WERI-Rb-1 (cell line): Measurements from ENCODE around the gene RPL18A.

Source experiments
- DNase-seq: peaks from one replicate; pipeline ENCODE4 v3.0.0-alpha.2; 2020
- H3K27ac ChIP-seq: fragments of 250-450 bp; sonication (Bioruptor Pico); 2 replicates; pipeline ENCODE4 v1.5.1; 2020; ENCODE audit warnings: mild to moderate bottlenecking, moderate library complexity
- H3K27me3 ChIP-seq: fragments of 250-450 bp; sonication (Bioruptor Pico); 2 replicates; pipeline ENCODE4 v1.5.1; 2021; ENCODE audit warnings: mild to moderate bottlenecking, low read depth, moderate library complexity; ENCODE audit not compliant: insufficient read depth, severe bottlenecking
- H3K36me3 ChIP-seq: fragments of 250-450 bp; sonication (Bioruptor Pico); 2 replicates; pipeline ENCODE4 v1.5.1; 2020; ENCODE audit warnings: mild to moderate bottlenecking, moderate library complexity
- H3K4me3 ChIP-seq: 2 replicates; pipeline ENCODE4 v1.5.1; 2011; ENCODE audit warnings: low read depth, mild to moderate bottlenecking, control low read depth, low read length
- H3K9me3 ChIP-seq: fragments of 250-450 bp; sonication (Bioruptor Pico); 2 replicates; pipeline ENCODE4 v1.5.1; 2021; ENCODE audit warnings: mild to moderate bottlenecking, moderate library complexity; ENCODE audit not compliant: severe bottlenecking
- CTCF ChIP-seq: IDR thresholded peaks from 2 replicates; pipeline ENCODE4 v1.5.1; 2011; ENCODE audit warnings: low read depth, mild to moderate bottlenecking, control low read depth, inconsistent platforms, low read length

The RPL18A gene

DNA sequence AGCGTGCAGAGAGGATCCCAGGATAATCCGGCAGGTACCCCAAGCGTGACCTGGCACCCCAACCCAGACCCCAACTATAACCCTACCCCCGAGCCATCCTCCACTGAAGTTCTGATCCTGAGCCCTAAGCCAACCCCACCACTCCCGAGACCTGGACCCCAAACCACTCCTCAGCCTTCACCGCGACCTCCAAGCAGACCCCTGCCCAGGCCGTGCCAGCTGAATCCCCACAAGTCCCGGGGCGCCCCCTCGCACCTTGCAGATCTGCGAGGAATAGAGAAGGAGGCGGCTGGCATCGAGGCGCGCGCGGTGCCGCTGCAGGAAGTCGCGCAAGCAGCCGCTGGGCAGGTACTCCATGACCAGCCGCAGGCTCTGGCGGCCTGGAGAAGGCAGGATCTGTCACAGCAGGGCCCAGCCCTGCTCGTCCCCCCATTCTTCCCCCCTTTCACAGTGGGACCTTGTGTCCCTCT lies 28.3 kb upstream of the RPL18A start:
- no peak for TF ChIP-seq CTCF
- no peaks in the 10 kb centered on the region for H3K9me3 ChIP-seq
- no peaks in the 10 kb centered on the region for H3K36me3 ChIP-seq
- H3K27ac ChIP-seq: no peak overlapping the region
- DNase-seq: no peak
- H3K27me3 ChIP-seq: no peaks in the 10 kb centered on the region
- H3K4me3 ChIP-seq: peak overlapping the region; percentile 30

GRCh38 chr19:17832443-17833208 lies 27.1 kb upstream of the RPL18A start:
- no peak for DNase-seq
- H3K9me3 ChIP-seq: no peaks in the 10 kb centered on the region
- no peak overlapping the region for H3K27ac ChIP-seq
- no peaks in the 10 kb centered on the region for H3K27me3 ChIP-seq
- no peak for TF ChIP-seq CTCF
- H3K36me3 ChIP-seq: no peaks in the 10 kb centered on the region
- H3K4me3 ChIP-seq: no peak overlapping the region

DNA sequence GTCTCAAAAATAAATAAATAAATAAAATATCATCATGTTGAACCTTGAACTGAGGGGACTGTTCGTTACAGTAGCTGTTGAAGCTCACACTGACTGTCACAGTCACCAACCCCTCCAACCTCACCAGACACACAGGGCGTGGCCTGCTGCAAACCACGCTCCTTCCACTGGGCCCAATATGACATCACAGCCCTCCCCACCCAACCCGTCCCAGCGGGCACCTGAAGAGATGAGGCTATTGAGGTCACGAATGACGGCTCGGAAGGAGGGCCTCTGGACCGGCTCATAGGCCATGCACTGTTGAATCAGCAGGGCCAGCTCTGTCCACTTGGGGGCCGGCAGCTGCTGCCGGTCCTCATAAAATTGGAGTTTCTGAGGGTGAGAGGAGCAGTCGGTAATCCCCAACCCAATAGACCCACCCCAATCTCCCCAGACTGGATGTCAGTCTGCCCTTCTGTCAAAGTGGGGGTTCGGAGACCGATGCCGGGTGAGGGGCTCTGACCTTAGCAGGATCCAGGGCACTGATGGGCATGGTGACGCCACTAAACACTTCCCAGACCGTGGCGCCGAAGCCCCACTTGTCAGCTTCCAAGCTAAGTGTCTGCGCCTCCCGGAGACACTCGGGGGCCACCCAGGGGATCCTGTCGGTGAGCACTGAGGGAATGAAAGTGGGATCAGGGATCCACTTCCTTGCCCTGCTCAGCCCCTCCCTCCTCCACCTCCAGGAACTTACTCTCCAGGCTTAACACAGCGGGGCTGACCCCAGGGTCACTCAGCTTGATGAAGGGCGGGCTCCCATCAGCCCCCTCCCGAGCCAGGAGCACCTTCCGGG lies 25.1 kb upstream of the RPL18A start:
- H3K36me3 ChIP-seq: no peaks in the 10 kb centered on the region
- no peak overlapping the region for H3K4me3 ChIP-seq
- peak; percentile 32; the same call in 1 of the 2 replicates for TF ChIP-seq CTCF
- H3K9me3 ChIP-seq: no peaks in the 10 kb centered on the region
- H3K27ac ChIP-seq: no peak overlapping the region
- no peaks in the 10 kb centered on the region for H3K27me3 ChIP-seq
- DNase-seq: peak; percentile 18

DNA sequence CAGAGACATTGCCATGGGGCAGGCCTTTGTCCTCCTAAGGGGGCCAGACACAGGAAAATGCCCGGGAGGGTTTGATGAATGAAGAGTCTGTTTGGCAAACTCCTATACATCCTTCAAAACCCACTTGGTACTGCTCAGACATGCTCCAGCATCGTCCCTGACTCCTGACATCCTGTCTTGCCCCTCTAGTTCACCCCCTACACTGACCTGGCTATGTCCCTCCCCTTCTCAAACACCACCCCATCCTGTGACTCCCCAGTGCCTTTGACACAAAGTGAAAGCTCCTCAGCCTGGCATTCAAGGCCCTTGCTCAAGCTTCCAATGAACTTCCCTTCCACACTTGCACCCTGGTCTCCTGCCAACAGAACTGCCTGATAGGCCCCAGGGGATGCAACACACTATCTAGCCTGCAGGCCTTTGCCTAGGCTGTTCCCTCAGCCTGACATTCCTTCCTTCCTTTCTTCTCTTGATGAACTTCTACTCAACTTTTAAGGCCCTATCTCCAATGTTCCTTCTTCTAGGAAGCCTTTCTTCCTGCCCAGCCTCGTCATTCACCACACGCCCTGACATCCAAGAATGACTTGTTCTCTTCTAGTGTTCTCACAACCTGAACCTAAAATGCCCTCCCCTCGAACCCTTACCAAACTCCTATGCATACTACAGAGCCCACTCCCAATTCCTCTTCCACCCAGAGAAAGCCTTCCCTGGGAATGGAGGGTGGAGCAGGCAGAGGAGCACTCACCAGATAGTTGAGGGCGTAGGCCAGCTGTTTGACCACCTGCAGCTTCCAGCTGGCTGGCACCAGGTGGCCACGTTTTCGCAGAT lies 24.3 kb upstream of the RPL18A start:
- no peak for TF ChIP-seq CTCF
- Histone ChIP-seq H3K36me3 (no peaks in the 10 kb centered on the region), H3K9me3 (no peaks in the 10 kb centered on the region), H3K27ac (no peak overlapping the region), H3K27me3 (no peaks in the 10 kb centered on the region), H3K4me3 (no peak overlapping the region)
- DNase-seq: no peak

DNA sequence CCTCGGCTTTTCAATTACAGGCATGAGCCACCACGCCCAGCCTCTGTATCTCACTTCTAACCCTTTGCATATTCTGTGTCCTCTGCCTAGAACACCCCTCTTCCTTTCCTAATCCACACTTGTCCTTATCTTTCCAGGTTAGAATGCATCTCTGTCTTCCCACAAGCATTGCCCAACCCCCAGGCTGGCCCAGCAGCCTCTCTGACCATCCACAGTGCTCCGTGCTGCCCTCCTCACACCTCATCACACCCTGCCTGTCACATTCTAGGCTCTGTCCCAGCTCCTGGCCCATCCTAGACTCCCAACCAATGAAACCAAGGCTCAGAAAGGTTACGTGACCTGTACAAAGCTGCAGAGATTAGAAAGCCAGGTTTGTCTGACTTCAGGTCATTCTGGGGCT lies 23.2 kb upstream of the RPL18A start:
- TF ChIP-seq CTCF: no peak
- Histone ChIP-seq H3K36me3 (no peaks in the 10 kb centered on the region), H3K4me3 (no peak overlapping the region), H3K27ac (no peak overlapping the region), H3K27me3 (no peaks in the 10 kb centered on the region), H3K9me3 (no peaks in the 10 kb centered on the region)
- no peak for DNase-seq
